ENCODE data around the gene SCNM1.

SCNM1 gene

GRCh38 chr1:151134396-151134795, 31.5 kb upstream of the SCNM1 start:
- H3K36me3 ChIP-seq (ENCODE audit: insufficient read depth, low read length) = no peaks in the 10 kb centered on the region
- no peak overlapping the region for H3K4me3 ChIP-seq
- no peak for DNase-seq (ENCODE audit: low read depth, low spot score)
- H3K27ac ChIP-seq = no peak overlapping the region
- TF ChIP-seq POLR2AphosphoS5 (IDR thresholded peaks at IDR 0.05; ENCODE audit: borderline replicate concordance, low read depth, low read length) (no peak), EZH2 (IDR thresholded peaks at IDR 0.05) (no peak), FOXP2 (optimal IDR thresholded peaks at IDR 0.05; ENCODE audit: control extremely low read depth, extremely low read length, insufficient read depth) (no peak)
- H3K9me3 ChIP-seq (ENCODE audit: low read depth, low read length) = no peaks in the 10 kb centered on the region
- no peak overlapping the region for H3K9ac ChIP-seq (ENCODE audit: insufficient read length)

DNA sequence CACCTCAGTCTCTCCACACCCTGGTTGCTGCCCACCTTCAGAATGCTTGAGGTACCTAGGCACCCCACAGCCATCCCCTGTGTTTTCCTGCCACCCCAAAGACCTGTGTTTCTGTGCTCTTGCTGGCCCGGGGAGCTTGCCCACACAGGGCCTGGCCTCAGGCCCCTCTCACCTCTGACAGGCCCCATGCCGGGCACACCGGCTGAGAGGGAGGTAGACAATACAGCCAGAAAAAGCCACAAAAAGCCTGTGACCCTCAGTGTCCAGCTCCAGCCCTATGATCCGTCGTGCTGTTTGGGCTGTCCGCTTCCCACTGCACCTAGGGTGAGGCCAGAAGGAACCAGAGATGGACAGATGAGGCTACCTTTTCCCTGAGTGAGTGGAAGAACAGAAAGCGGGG, 31.0 kb upstream of the SCNM1 start:
- H3K9ac ChIP-seq (ENCODE audit: insufficient read length) = no peak overlapping the region
- no peak overlapping the region for H3K4me3 ChIP-seq
- H3K36me3 ChIP-seq (ENCODE audit: insufficient read depth, low read length) = no peaks in the 10 kb centered on the region
- no peak for DNase-seq (ENCODE audit: low read depth, low spot score)
- no peak for TF ChIP-seq POLR2AphosphoS5 (IDR thresholded peaks at IDR 0.05; ENCODE audit: borderline replicate concordance, low read depth, low read length)
- no peak for TF ChIP-seq EZH2 (IDR thresholded peaks at IDR 0.05)
- no peak for TF ChIP-seq FOXP2 (optimal IDR thresholded peaks at IDR 0.05; ENCODE audit: control extremely low read depth, extremely low read length, insufficient read depth)
- H3K9me3 ChIP-seq (ENCODE audit: low read depth, low read length) = no peaks in the 10 kb centered on the region
- H3K27ac ChIP-seq = no peak overlapping the region

DNA sequence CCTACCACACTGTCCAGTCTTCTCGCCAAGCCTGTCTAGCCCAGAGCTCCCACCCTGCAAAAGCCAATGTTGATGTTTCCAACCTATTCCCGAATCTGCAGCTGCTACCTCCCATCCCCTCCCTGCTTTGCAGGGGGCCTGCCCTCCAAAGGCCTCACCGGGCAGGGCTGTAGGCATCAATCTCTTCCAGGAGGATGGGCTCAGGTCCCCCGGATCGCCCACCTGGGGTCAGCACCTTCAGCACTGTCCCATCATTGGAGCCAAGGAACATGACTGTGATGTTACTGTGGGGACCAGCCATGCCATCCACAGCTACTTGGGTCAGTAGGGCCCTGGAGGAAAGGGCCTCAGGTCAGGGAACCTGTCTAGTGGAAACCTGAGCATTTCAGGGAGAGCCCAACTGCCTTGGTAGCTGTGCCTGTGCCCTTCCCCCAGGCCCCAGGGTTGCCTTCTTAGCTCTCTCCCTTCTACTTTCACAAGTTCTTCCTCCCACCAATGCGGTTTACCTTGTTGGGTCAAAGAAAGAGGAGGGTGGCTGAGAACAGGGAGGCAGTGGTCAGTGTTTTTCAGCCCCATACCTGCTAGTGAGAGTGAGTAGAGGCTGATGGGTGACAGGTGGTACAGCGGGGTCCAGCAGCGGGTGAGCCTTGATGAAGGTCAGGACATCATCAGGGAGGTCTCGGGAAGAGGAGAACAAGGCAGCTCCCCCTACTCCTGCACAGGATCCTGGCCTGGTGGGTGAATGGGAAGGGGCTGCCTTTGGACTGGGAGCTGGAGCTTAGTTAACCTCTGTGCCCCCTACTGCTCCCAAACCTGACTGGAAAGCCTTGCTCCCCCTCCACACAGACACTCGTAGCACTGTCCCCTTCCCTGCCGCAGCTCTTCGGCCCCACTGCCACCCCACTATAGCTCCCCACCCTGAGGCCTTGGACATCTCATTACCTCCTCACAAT, 30.2 kb upstream of the SCNM1 start:
- TF ChIP-seq POLR2AphosphoS5 (IDR thresholded peaks at IDR 0.05; ENCODE audit: borderline replicate concordance, low read depth, low read length) (no peak), EZH2 (IDR thresholded peaks at IDR 0.05) (no peak), FOXP2 (optimal IDR thresholded peaks at IDR 0.05; ENCODE audit: control extremely low read depth, extremely low read length, insufficient read depth) (no peak)
- Histone ChIP-seq H3K9ac (ENCODE audit: insufficient read length) (no peak overlapping the region), H3K36me3 (ENCODE audit: insufficient read depth, low read length) (no peaks in the 10 kb centered on the region), H3K4me3 (no peak overlapping the region), H3K27ac (no peak overlapping the region), H3K9me3 (ENCODE audit: low read depth, low read length) (no peaks in the 10 kb centered on the region)
- DNase-seq (ENCODE audit: low read depth, low spot score) = no peak

DNA sequence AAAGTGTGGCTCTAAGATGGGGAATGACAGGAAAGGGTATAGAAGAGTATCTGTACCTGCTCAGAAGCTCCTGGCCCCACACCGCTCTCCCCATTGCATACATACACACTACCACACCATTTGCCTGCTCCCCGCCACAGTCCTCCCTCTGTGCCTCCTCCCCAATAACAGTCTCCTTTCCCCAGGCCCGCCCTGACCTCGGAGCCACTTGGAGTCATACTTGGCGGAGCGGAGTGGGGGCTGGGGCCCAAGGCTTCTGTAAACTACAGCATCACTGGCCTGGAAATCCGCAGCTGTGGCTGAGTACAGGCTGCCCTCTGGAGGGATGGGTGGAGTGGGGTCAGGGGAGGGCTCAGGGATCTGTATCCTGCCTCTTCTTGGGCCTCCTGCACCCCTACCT, 28.2 kb upstream of the SCNM1 start:
- H3K4me3 ChIP-seq = no peak overlapping the region
- no peaks in the 10 kb centered on the region for H3K9me3 ChIP-seq (ENCODE audit: low read depth, low read length)
- H3K9ac ChIP-seq (ENCODE audit: insufficient read length) = no peak overlapping the region
- H3K27ac ChIP-seq = no peak overlapping the region
- TF ChIP-seq POLR2AphosphoS5 (IDR thresholded peaks at IDR 0.05; ENCODE audit: borderline replicate concordance, low read depth, low read length) = no peak
- TF ChIP-seq EZH2 (IDR thresholded peaks at IDR 0.05) = no peak
- no peak for TF ChIP-seq FOXP2 (optimal IDR thresholded peaks at IDR 0.05; ENCODE audit: control extremely low read depth, extremely low read length, insufficient read depth)
- H3K36me3 ChIP-seq (ENCODE audit: insufficient read depth, low read length) = no peaks in the 10 kb centered on the region
- DNase-seq (ENCODE audit: low read depth, low spot score) = no peak

DNA sequence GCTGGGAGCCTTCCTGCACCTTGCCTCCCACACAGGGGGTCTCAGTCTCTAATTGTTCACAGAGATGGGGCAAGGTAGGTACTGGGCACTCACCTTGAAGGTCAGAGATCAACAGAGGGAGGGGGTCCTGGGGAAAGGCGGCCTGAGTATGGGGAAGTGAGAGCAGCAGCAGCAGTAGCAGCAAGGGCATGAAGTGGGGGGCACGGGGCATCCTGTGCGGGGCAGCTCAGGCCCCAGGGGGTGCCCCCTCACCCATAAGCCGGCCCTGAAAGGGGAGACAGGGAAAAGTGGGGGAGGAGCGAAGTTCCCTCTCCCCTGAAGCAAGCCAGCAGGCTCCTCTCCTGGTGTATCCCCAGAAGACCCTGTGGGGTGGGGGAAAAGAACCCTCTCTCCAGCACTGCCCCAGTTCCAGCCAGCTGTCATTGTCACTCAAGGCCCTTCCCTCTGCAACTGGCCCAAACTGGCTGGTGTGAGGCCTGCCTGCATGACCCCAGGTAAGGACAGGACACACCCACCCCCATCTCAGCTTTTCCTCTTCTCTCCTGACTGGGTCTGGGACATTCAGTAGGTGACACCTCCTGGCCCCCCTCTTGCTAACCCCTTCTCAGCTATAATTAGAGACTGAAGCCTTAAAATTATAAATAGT, 23.4 kb upstream of the SCNM1 start:
- no peak overlapping the region for H3K4me3 ChIP-seq
- H3K27ac ChIP-seq = no peak overlapping the region
- H3K9ac ChIP-seq (ENCODE audit: insufficient read length) = no peak overlapping the region
- no peaks in the 10 kb centered on the region for H3K9me3 ChIP-seq (ENCODE audit: low read depth, low read length)
- DNase-seq (ENCODE audit: low read depth, low spot score) = no peak
- H3K36me3 ChIP-seq (ENCODE audit: insufficient read depth, low read length) = no peaks in the 10 kb centered on the region
- TF ChIP-seq POLR2AphosphoS5 (IDR thresholded peaks at IDR 0.05; ENCODE audit: borderline replicate concordance, low read depth, low read length) = no peak
- TF ChIP-seq FOXP2 (optimal IDR thresholded peaks at IDR 0.05; ENCODE audit: control extremely low read depth, extremely low read length, insufficient read depth) = no peak
- TF ChIP-seq EZH2 (IDR thresholded peaks at IDR 0.05) = no peak

GRCh38 chr1:151143057-151143435, 22.9 kb upstream of the SCNM1 start:
- Histone ChIP-seq H3K9me3 (ENCODE audit: low read depth, low read length) (no peaks in the 10 kb centered on the region), H3K4me3 (no peak overlapping the region), H3K36me3 (ENCODE audit: insufficient read depth, low read length) (no peaks in the 10 kb centered on the region), H3K27ac (no peak overlapping the region), H3K9ac (ENCODE audit: insufficient read length) (no peak overlapping the region)
- TF ChIP-seq EZH2 (IDR thresholded peaks at IDR 0.05) = no peak
- no peak for DNase-seq (ENCODE audit: low read depth, low spot score)

GRCh38 chr1:151143986-151144385, 22.0 kb upstream of the SCNM1 start:
- no peaks in the 10 kb centered on the region for H3K36me3 ChIP-seq (ENCODE audit: insufficient read depth, low read length)
- H3K4me3 ChIP-seq = no peak overlapping the region
- TF ChIP-seq EZH2 (IDR thresholded peaks at IDR 0.05) (no peak), FOXP2 (optimal IDR thresholded peaks at IDR 0.05; ENCODE audit: control extremely low read depth, extremely low read length, insufficient read depth) (no peak), POLR2AphosphoS5 (IDR thresholded peaks at IDR 0.05; ENCODE audit: borderline replicate concordance, low read depth, low read length) (no peak)
- H3K9ac ChIP-seq (ENCODE audit: insufficient read length) = no peak overlapping the region
- no peak for DNase-seq (ENCODE audit: low read depth, low spot score)
- no peak overlapping the region for H3K27ac ChIP-seq
- no peaks in the 10 kb centered on the region for H3K9me3 ChIP-seq (ENCODE audit: low read depth, low read length)

DNA sequence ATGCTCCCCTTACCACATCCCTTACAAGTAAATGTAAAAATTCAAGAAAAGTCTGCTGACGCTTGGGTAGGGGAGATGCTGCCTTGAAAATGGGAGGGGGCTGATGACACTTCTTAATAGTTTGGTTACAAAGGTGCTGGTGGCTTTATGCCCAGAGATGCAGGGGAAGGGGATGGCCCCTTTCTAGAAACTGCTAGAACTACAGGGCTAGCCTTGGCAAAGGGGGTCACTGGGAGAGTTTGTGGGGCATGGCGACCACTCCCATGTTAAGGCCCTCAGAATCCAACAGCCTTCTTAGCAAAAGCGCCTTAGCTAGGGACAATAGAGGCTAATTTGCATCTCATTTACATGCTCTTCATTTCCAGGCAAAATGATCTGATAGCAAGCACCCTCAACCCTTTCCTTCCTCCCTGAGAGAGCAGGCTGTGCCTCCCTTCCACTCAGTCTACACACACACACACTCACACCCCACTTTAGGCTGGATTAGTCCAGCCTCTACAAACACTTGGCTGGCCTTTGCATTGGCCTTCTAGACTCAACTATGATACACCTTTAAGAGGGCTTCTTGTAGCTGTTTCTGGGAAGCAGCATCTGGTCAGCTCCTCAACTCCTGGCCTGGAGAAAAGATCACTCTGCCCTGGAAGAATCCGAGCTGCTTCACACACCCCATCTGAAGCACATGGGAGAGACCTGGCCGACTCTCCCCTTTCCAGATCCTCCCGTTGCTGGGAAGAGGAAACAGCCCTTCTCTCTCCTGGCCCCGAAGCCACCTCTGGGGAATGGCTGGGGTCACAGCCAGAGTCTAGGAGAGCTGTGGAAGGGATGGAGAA, 21.3 kb upstream of the SCNM1 start:
- Histone ChIP-seq H3K36me3 (ENCODE audit: insufficient read depth, low read length) (no peaks in the 10 kb centered on the region), H3K9me3 (ENCODE audit: low read depth, low read length) (no peaks in the 10 kb centered on the region), H3K9ac (ENCODE audit: insufficient read length) (no peak overlapping the region), H3K4me3 (no peak overlapping the region), H3K27ac (no peak overlapping the region)
- no peak for DNase-seq (ENCODE audit: low read depth, low spot score)
- TF ChIP-seq POLR2AphosphoS5 (IDR thresholded peaks at IDR 0.05; ENCODE audit: borderline replicate concordance, low read depth, low read length) (no peak), FOXP2 (optimal IDR thresholded peaks at IDR 0.05; ENCODE audit: control extremely low read depth, extremely low read length, insufficient read depth) (no peak), EZH2 (IDR thresholded peaks at IDR 0.05) (no peak)

Data from SK-N-MC (cell line).